Measurements from ENCODE around the gene ADARB2.
"Not testable (repeated sequence)": the region's sequence is repeated elsewhere in the genome, so short reads cannot be mapped to it uniquely, and the experiment has no call there.

Gene ADARB2

GRCh38 chr10:1550291-1550595 is 187.1 kb downstream of the ADARB2 start:
- no peak for ATAC-seq
- no peak overlapping the region for H3K4me3 Mint-ChIP-seq
- no peak for DNase-seq (ENCODE audit: low spot score in 2 of 2)
- no peak overlapping the region for H3K27ac Mint-ChIP-seq
- H3K9me3 Mint-ChIP-seq: no peaks in the 10 kb centered on the region
- no peaks in the 10 kb centered on the region for H3K36me3 Mint-ChIP-seq
- peaks cover 19% of the 10 kb centered on the region for H3K4me1 Mint-ChIP-seq

- Mint-ChIP-seq H3K4me3 (no peak overlapping the region), H3K4me1 (peaks cover 19% of the 10 kb centered on the region), H3K36me3 (no peaks in the 10 kb centered on the region), H3K27ac (no peak overlapping the region), H3K9me3 (no peaks in the 10 kb centered on the region)
- DNase-seq (ENCODE audit: low spot score in 2 of 2) (no peak), ATAC-seq (no peak)
Measured at GRCh38 chr10:1549591-1550290, 187.6 kb downstream of the ADARB2 start.

GRCh38 chr10:1548596-1548995 is 188.7 kb downstream of the ADARB2 start:
- H3K4me3 Mint-ChIP-seq: no peak overlapping the region
- H3K4me1 Mint-ChIP-seq: peaks cover 19% of the 10 kb centered on the region
- no peak overlapping the region for H3K27ac Mint-ChIP-seq
- H3K36me3 Mint-ChIP-seq: no peaks in the 10 kb centered on the region
- DNase-seq (ENCODE audit: low spot score in 2 of 2) (no peak), ATAC-seq (no peak)
- no peaks in the 10 kb centered on the region for H3K9me3 Mint-ChIP-seq

- Mint-ChIP-seq H3K4me3 (no peak overlapping the region), H3K27ac (no peak overlapping the region)
Measured at GRCh38 chr10:1548146-1548545, 189.2 kb downstream of the ADARB2 start.

GRCh38 chr10:1546431-1547110 is 190.8 kb downstream of the ADARB2 start:
- Mint-ChIP-seq H3K9me3 (no peaks in the 10 kb centered on the region), H3K36me3 (no peaks in the 10 kb centered on the region), H3K4me3 (no peak overlapping the region), H3K27ac (no peak overlapping the region), H3K4me1 (peaks cover 19% of the 10 kb centered on the region)
- DNase-seq (ENCODE audit: low spot score in 2 of 2): no peak
- no peak for ATAC-seq

More at GRCh38 chr10:1548146-1548545, 189.2 kb downstream of the ADARB2 start:
- Mint-ChIP-seq H3K4me1 (peaks cover 19% of the 10 kb centered on the region), H3K9me3 (no peaks in the 10 kb centered on the region), H3K36me3 (no peaks in the 10 kb centered on the region)
- DNase-seq (ENCODE audit: low spot score in 2 of 2) (no peak), ATAC-seq (no peak)

- H3K36me3 Mint-ChIP-seq: no peaks in the 10 kb centered on the region
- peaks cover 14% of the 10 kb centered on the region for H3K4me1 Mint-ChIP-seq
- no peak for ATAC-seq
- no peak for DNase-seq (ENCODE audit: low spot score in 2 of 2)
- no peak overlapping the region for H3K27ac Mint-ChIP-seq
- H3K9me3 Mint-ChIP-seq: no peaks in the 10 kb centered on the region
- H3K4me3 Mint-ChIP-seq: no peak overlapping the region
Measured at GRCh38 chr10:1545524-1545923, 191.8 kb downstream of the ADARB2 start.

GRCh38 chr10:1544929-1545328 is 192.4 kb downstream of the ADARB2 start:
- no peaks in the 10 kb centered on the region for H3K36me3 Mint-ChIP-seq
- H3K27ac Mint-ChIP-seq: no peak overlapping the region
- no peaks in the 10 kb centered on the region for H3K9me3 Mint-ChIP-seq
- ATAC-seq (no peak), DNase-seq (ENCODE audit: low spot score in 2 of 2) (no peak)
- no peak overlapping the region for H3K4me3 Mint-ChIP-seq
- H3K4me1 Mint-ChIP-seq: peaks cover 8% of the 10 kb centered on the region

GRCh38 chr10:1544209-1544673 is 193.1 kb downstream of the ADARB2 start:
- peaks cover 7% of the 10 kb centered on the region for H3K4me1 Mint-ChIP-seq
- ATAC-seq: peak; percentile 31
- no peak overlapping the region for H3K4me3 Mint-ChIP-seq
- H3K9me3 Mint-ChIP-seq: no peaks in the 10 kb centered on the region
- no peaks in the 10 kb centered on the region for H3K36me3 Mint-ChIP-seq
- no peak overlapping the region for H3K27ac Mint-ChIP-seq
- DNase-seq (ENCODE audit: low spot score in 2 of 2): no peak

- no peaks in the 10 kb centered on the region for H3K36me3 Mint-ChIP-seq
Measured at GRCh38 chr10:1543596-1543995, 193.7 kb downstream of the ADARB2 start.

GRCh38 chr10:1542941-1543340 is 194.4 kb downstream of the ADARB2 start:
- Mint-ChIP-seq H3K4me3 (no peak overlapping the region), H3K27ac (no peak overlapping the region), H3K4me1 (no peaks in the 10 kb centered on the region), H3K9me3 (no peaks in the 10 kb centered on the region), H3K36me3 (no peaks in the 10 kb centered on the region)
- no peak for DNase-seq (ENCODE audit: low spot score in 2 of 2)
- no peak for ATAC-seq

More at GRCh38 chr10:1543596-1543995, 193.7 kb downstream of the ADARB2 start:
- Mint-ChIP-seq H3K4me1 (peaks cover 4% of the 10 kb centered on the region), H3K27ac (no peak overlapping the region), H3K4me3 (no peak overlapping the region), H3K9me3 (no peaks in the 10 kb centered on the region)
- DNase-seq (ENCODE audit: low spot score in 2 of 2): no peak
- ATAC-seq: no peak

GRCh38 chr10:1540144-1540543 is 197.2 kb downstream of the ADARB2 start:
- Mint-ChIP-seq H3K36me3 (no peaks in the 10 kb centered on the region), H3K27ac (no peak overlapping the region)
- no peak for ATAC-seq

GRCh38 chr10:1539216-1539615 is 198.1 kb downstream of the ADARB2 start:
- H3K36me3 Mint-ChIP-seq: no peaks in the 10 kb centered on the region
- no peak overlapping the region for H3K4me3 Mint-ChIP-seq
- no peaks in the 10 kb centered on the region for H3K9me3 Mint-ChIP-seq
- H3K4me1 Mint-ChIP-seq: no peaks in the 10 kb centered on the region
- no peak for DNase-seq (ENCODE audit: low spot score in 2 of 2)
- ATAC-seq: no peak
- H3K27ac Mint-ChIP-seq: no peak overlapping the region

More at GRCh38 chr10:1540144-1540543, 197.2 kb downstream of the ADARB2 start:
- DNase-seq (ENCODE audit: low spot score in 2 of 2): no peak
- Mint-ChIP-seq H3K4me3 (no peak overlapping the region), H3K9me3 (no peaks in the 10 kb centered on the region), H3K4me1 (no peaks in the 10 kb centered on the region)

- Mint-ChIP-seq H3K36me3 (no peaks in the 10 kb centered on the region), H3K27ac (no peak overlapping the region), H3K9me3 (no peaks in the 10 kb centered on the region)
Measured at GRCh38 chr10:1538531-1539061, 198.7 kb downstream of the ADARB2 start.

GRCh38 chr10:1538121-1538520 is 199.2 kb downstream of the ADARB2 start:
- H3K36me3 Mint-ChIP-seq: no peaks in the 10 kb centered on the region
- no peak overlapping the region for H3K4me3 Mint-ChIP-seq
- H3K9me3 Mint-ChIP-seq: no peaks in the 10 kb centered on the region
- no peak overlapping the region for H3K27ac Mint-ChIP-seq
- no peaks in the 10 kb centered on the region for H3K4me1 Mint-ChIP-seq
- DNase-seq (ENCODE audit: low spot score in 2 of 2) (no peak), ATAC-seq (peak; percentile 13)

More at GRCh38 chr10:1538531-1539061, 198.7 kb downstream of the ADARB2 start:
- Mint-ChIP-seq H3K4me3 (no peak overlapping the region), H3K4me1 (no peaks in the 10 kb centered on the region)
- DNase-seq (ENCODE audit: low spot score in 2 of 2) (no peak), ATAC-seq (peak; percentile 42)

- not testable (repeated sequence) for H3K4me3 Mint-ChIP-seq; DNase-seq (ENCODE audit: low spot score in 2 of 2); H3K36me3 Mint-ChIP-seq; H3K4me1 Mint-ChIP-seq; H3K27ac Mint-ChIP-seq; ATAC-seq; H3K9me3 Mint-ChIP-seq
Measured at GRCh38 chr10:1537449-1537848, 199.9 kb downstream of the ADARB2 start.

GRCh38 chr10:1536341-1536740 is 201.0 kb downstream of the ADARB2 start:
- DNase-seq (ENCODE audit: low spot score in 2 of 2) (no peak), ATAC-seq (no peak)
- Mint-ChIP-seq H3K36me3 (no peaks in the 10 kb centered on the region), H3K4me3 (no peak overlapping the region), H3K9me3 (no peaks in the 10 kb centered on the region), H3K4me1 (no peaks in the 10 kb centered on the region), H3K27ac (no peak overlapping the region)
